GM21825 (cell line): Measurements from ENCODE around the gene SLC5A5.

Experiments used
- ATAC-seq: cut with Tn5 transposase; IDR thresholded peaks from one replicate; pipeline ENCODE4 v1.9.1; 2021; ENCODE audit warnings: mild to moderate bottlenecking, moderate library complexity; ENCODE audit not compliant: unreplicated experiment

The SLC5A5 gene

DNA sequence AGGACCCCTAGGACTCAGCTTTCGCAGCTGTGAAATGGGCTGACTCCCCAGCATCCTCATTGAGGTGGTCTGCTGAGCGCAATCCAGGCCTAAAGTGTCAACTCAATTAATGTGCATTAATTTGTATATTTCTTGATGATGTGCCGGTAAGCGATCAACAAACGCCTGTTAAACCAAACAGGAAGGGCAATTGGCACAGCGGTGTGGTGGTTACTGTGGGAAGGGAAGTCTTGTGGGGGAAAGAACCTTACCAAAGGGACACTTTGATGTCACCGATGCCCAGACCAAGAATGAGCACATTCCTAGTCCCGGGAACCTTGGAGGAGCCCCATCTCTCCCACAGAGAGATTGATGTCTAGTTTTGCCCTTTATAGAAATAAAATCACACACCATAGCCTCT, 25.6 kb upstream of the SLC5A5 start:
- no peak for ATAC-seq

DNA sequence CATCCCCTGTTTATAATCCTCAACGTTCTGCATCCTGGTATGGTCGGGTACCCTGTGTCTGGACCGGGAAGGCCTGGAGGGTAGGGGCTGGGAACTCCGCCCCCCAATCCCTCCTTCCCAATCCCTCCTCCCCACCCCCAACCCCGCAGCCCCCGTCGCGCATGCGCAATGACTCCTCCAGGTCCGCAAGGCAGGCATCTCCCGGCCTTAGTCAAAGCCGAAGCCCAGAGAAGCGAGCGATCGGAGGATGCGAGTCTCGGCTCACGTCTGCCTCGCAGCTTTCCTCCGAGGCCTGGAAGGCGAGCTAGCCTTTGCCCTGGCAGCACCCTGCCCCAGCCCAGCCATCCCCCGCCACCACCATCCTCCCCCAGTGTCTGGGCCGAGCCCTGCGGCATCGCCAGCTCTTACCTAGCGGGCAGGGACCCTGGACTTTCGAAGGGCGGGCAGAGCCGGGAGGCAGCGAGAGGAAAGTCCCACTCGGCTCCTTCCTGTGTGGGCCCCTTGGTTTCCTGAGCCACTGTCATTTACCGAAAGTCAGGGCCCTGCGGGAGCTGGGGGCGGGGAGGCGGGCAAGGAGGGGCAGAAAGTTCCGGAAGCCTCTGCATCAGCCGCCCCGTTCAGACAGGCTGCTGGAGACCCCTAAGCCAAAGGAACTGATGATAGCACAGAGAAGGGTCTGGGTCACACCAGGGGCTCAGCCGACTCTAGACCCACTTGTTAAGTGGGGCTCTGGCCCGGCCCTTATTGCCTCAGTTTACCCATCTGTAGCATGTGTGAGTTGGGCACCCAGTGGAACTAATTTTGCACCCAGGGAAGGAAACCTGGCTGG, 24.0 kb upstream of the SLC5A5 start, which contains the start of gene JAK3:
Gene JAK3 (minus strand): TSS at position 445 of the 829 bp plus-strand sequence. CDS start 3,565 bp downstream, outside the sequence.
- peak; percentile 64 for ATAC-seq

GRCh38 chr19:17848595-17849292, 23.0 kb upstream of the SLC5A5 start:
- no peak for ATAC-seq

DNA sequence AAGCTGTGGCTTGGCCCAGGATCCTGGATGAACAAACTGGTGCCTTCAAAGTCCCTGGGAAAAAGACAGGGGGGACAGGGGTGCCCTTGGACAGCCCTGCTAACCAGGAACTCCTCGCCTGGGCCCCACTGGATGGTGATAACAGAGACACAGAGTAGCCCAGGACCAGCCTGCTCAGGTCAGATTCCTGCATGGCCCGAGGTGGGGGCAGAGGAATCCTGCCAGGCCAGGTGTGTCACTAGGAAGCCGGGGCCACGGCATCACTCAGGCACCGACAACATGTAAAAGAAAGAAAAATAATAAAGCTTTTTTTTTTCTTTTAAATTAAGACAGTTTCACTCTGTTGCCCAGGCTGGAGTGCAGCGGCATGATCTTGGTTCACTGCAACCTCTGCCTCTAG, 17.7 kb upstream of the SLC5A5 start:
- ATAC-seq: no peak

DNA sequence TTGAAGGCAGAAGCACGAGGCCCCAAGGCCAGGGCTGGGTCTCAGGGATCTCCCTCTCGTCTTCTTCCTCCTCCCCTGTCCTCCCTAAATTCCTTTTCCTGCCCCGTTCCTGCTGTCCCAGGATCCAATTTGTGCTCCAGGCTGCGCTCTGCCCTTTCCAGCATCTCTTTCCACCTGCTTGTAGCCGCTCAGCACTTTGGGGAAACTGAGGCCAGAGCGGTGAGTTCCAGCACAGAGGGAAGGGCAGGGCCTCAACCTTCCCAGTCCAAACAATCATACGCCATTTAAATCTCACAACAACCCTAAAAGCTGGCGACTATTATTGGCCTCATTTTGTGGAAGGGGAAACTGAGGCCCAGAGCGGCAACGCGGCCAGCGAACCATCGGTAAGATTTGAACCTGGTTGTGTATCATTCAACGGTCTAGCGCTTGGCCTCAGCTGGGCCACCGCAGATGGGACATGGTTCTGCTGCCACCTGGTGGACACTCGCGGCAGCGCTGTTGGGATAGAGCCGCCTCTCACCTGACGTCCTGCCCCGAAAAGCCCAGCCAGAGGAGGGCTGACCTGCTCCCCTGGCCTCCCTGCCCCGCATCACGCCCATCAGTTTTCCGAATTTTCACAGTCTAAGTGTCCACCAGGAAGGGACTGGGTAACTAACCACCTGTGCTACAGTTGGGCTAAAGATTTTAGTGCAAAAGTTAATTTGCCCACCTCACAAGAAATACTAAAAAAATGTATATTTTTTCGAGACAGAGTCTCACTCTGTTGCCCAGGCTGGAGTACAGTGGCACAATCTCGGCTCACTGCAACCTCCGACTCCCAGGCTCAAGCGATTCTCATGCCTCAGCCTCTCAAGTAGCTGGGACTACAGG, 16.2 kb upstream of the SLC5A5 start:
- no peak for ATAC-seq

GRCh38 chr19:17859533-17860330, 12.0 kb upstream of the SLC5A5 start, which contains the start of gene RPL18A:
RPL18A (plus strand) TSS chr19:17859910; CDS start chr19:17859957, 47 bp downstream.
- peak; percentile 90 for ATAC-seq

- no peak for ATAC-seq
Observed at GRCh38 chr19:17860331-17860992, 11.3 kb upstream of the SLC5A5 start.

- no peak for ATAC-seq
Observed at GRCh38 chr19:17860993-17861360, 10.8 kb upstream of the SLC5A5 start.

GRCh38 chr19:17861542-17862402, 10.0 kb upstream of the SLC5A5 start:
- ATAC-seq: no peak

GRCh38 chr19:17862711-17863519, 8.8 kb upstream of the SLC5A5 start:
- ATAC-seq: no peak

DNA sequence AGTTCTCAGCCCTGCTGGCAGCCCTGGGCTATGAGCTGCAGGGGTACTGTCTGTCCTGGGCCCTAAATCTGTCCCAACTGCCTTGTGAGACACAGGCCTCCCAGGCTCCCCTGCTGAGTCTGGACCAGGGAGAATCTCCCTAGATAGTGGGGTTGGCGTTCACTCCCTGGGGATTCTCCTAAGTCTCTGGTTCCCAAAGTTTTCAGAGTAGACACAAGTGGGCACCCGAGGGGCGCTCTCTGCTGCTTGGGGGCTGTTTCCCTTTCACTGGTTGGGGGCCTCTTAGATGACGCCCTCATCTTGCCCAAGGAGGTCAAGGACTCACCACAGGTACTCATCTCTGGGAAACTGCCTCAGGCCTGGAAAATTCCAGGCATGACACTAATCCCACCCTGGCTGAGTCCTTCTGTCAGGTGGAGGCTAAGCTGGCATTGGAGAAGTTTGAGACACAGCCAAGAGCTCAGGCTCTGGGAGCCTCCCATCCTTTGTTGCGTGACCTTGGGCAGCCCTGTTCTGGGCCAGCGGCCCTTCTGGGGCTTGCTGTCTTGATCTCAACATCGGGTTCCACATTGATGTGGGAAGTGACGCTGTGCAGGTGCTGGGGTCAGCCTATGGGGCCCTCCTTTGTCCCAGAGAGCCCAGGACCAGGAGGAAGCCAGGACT, 8.1 kb upstream of the SLC5A5 start:
- ATAC-seq: no peak

DNA sequence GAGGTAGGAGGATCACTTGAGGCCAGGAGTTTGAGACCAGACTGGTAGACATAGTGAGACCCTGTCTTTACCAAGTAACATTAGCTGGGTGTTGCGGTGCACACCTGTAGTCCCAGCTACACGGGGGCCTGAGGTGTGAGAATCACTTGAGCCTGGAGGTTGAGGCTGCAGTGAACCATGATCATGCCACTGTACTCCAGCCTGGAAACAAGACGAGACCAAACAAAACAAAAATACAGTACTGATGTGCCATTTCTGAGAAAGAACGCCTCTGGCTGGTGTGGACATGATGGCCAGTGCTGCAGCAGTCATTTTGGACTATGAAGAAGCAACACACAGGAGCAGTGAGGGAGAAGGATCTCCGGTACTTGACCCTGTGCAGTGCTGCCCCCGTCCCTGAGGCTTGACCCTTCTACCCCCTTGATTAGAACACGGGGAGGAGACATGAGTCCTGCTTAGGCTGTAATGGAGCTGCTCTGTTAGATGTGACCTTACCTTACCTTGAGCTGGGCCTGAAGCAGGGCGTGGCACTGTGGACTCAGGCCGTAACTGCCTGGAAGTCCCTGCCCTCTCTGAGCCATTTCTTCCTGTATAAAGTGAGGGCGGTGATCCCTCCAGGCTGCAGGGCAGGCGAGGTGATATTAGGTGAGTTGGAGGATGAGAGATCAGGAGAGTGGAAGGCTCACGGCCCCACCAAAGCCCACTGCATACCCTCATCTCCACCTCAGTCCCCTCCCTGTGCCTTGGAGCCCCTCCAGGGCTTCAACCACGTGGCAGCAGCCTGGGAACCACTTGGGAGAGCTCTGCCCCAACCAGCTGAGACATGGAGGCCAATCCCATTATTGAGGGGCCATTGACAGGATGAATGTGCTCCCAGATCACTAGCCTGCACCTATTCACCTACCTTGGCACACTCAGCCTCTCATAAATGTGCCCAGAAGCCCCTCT, 6.1 kb upstream of the SLC5A5 start:
- ATAC-seq: no peak

DNA sequence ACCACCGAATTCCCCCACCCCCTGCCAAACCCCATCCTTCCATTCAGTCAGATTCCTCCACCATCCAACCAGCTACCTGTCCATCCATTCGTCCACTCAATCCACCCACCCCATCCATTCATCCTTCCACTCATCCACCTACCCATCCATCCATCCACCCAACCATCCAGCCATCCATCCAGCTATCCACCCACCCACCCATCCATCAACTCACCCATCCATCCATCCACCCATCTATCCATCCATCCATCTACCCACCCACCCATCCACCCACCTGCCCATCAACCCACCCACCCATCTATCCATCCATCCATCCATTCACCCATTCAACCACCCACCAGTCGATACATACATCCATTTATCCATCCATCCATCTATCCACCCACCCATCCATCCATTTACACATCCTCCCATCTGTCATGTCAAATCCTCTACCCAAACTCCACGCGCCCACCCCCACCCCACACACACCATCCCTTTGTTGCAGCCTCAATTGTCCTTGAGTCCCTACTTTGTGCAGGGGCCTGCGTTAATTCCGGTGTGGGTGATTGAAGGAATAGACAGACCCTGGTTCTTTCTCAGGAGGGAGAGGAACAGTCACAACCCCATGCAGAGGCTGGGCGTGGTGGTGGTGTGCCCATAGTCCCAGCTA, 5.3 kb upstream of the SLC5A5 start:
- ATAC-seq: no peak

DNA sequence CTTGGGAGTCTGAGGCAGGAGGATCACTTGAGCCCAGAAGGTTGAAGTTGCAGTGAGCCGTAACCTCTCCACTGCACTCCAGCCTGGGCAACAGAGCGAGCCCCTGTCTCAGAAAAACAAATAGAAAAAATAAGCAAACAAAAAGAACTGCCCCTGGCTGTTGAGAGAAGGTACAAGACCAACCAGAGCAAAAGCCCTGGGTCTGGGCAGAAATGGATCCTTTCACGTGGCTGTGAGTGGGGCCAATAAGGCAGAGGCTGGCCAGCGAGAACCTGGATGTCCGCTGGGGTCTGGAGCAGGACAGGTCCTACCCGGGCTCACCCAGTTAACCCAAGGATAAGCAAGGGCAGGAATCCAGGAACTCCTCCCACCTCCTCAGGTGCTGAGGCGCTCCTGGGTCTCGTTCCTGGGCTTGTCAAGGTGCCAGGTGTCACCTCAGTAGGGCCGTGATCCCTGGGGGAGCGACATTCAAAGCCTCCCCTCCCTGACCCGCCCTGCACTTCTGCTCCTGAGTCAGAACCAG, 4.7 kb upstream of the SLC5A5 start:
- no peak for ATAC-seq

DNA sequence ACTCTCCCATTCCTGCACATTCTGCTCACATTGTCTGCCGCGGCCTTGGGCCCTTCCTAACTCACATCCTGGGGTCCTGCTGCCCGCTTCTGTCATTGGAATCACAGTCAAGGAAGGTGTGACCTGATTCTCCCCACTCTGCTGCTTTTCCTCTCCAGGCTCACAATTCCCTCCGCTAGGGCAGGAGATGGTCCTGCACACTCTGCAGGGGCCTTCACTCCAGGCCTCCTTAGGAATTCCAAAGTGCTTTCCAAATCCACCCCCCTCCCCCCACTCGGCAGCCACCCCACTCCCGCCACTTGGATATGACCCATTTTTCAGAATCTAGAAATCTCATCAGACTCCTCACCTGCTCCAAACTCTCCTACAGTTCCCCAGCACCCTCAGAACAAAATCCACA, 3.1 kb upstream of the SLC5A5 start:
- ATAC-seq: no peak
